H54 (cell line): Measurements from ENCODE around the gene TXNL4A.
"Not testable (repeated sequence)": the region's sequence is repeated elsewhere in the genome, so short reads cannot be mapped to it uniquely, and the experiment has no call there.

Experiments
- DNase-seq: peaks from one replicate; pipeline ENCODE4 v3.0.0; 2011; ENCODE audit warnings: low spot score, mixed read lengths; ENCODE audit not compliant: insufficient read length
- FAIRE-seq: peaks from 3 replicates; lab custom pipeline; 2011; peaks lifted over from hg19 to GRCh38; lab: Jason Lieb, UNC
- POLR2A ChIP-seq: IDR thresholded peaks from 2 replicates; pipeline ENCODE4 v1.6.1; 2011; ENCODE audit warnings: low read depth, mild to moderate bottlenecking, low read length

Gene TXNL4A

GRCh38 chr18:79964330-79965118 lies 23.8 kb downstream of the TXNL4A start, which contains the start of gene HSBP1L1:
HSBP1L1 (plus strand) TSS chr18:79964643; CDS start chr18:79964736, 93 bp downstream.
- DNase-seq (no peak), FAIRE-seq (no peak)
- no peak for TF ChIP-seq POLR2A

- FAIRE-seq (no peak), DNase-seq (no peak)
- no peak for TF ChIP-seq POLR2A
Measured at GRCh38 chr18:79963658-79964329, 24.6 kb downstream of the TXNL4A start.

- TF ChIP-seq POLR2A = no peak
- FAIRE-seq (no peak), DNase-seq (no peak)
Measured at GRCh38 chr18:79962835-79963657, 25.3 kb downstream of the TXNL4A start.

GRCh38 chr18:79962311-79962710 lies 26.1 kb downstream of the TXNL4A start:
- FAIRE-seq (no peak), DNase-seq (no peak)
- no peak for TF ChIP-seq POLR2A

GRCh38 chr18:79961527-79962291 lies 26.7 kb downstream of the TXNL4A start:
- FAIRE-seq (no peak), DNase-seq (no peak)
- TF ChIP-seq POLR2A = no peak

- FAIRE-seq = no peak
- no peak for DNase-seq
- no peak for TF ChIP-seq POLR2A
Measured at GRCh38 chr18:79960921-79961526, 27.3 kb downstream of the TXNL4A start.

GRCh38 chr18:79960161-79960801 lies 28.1 kb downstream of the TXNL4A start:
- not testable (repeated sequence) for FAIRE-seq, DNase-seq

- FAIRE-seq (no peak), DNase-seq (no peak)
- TF ChIP-seq POLR2A = no peak
Measured at GRCh38 chr18:79958981-79959380, 29.4 kb downstream of the TXNL4A start.

GRCh38 chr18:79956276-79956675 lies 32.1 kb downstream of the TXNL4A start:
- FAIRE-seq = no peak
- no peak for DNase-seq
- TF ChIP-seq POLR2A = no peak

GRCh38 chr18:79955302-79956075 lies 32.9 kb downstream of the TXNL4A start:
- TF ChIP-seq POLR2A = no peak
- FAIRE-seq = no peak
- DNase-seq = no peak

- TF ChIP-seq POLR2A = no peak
- DNase-seq (no peak), FAIRE-seq (no peak)
Measured at GRCh38 chr18:79954791-79955190, 33.6 kb downstream of the TXNL4A start.

GRCh38 chr18:79953971-79954651 lies 34.3 kb downstream of the TXNL4A start:
- FAIRE-seq = no peak
- TF ChIP-seq POLR2A = no peak
- DNase-seq = no peak
